ACC112 (cell line): ENCODE results near the gene EARS2.

Source experiments
- H2AFZ ChIP-seq: fragments of 200-600 bp; sonication (generic); one replicate; pipeline ENCODE4 v1.6.0; 2017; ENCODE audit warnings: antibody characterized with exemption, low read length; ENCODE audit not compliant: unreplicated experiment
- H3K27ac ChIP-seq: fragments of 200-600 bp; sonication (generic); 2 replicates; pipeline ENCODE4 v1.5.1; 2014; ENCODE audit warnings: low read depth, mild to moderate bottlenecking, antibody characterized with exemption, low read length, moderate library complexity
- H3K27me3 ChIP-seq: fragments of 200-600 bp; sonication (generic); 2 replicates; pipeline ENCODE4 v1.6.1; 2014; ENCODE audit warnings: mild to moderate bottlenecking, antibody characterized with exemption, low read length, moderate library complexity, mixed read lengths; ENCODE audit not compliant: insufficient read depth
- H3K36me3 ChIP-seq: fragments of 200-600 bp; sonication (generic); 2 replicates; pipeline ENCODE4 v1.6.1; 2016; ENCODE audit warnings: mild to moderate bottlenecking, antibody characterized with exemption, low read length, moderate library complexity, mixed read lengths; ENCODE audit not compliant: insufficient read depth
- H3K4me1 ChIP-seq: fragments of 200-600 bp; sonication (generic); one replicate; pipeline ENCODE4 v1.6.1; 2016; ENCODE audit warnings: low read length, mixed read lengths; ENCODE audit not compliant: insufficient read depth, unreplicated experiment, control insufficient read depth
- H3K4me3 ChIP-seq: fragments of 200-600 bp; sonication (generic); 2 replicates; pipeline ENCODE4 v1.5.1; 2014; ENCODE audit warnings: mild to moderate bottlenecking, low read depth, low read length
- H3K79me2 ChIP-seq: fragments of 200-600 bp; sonication (generic); one replicate; pipeline ENCODE4 v1.6.0; 2016; ENCODE audit warnings: low read length; ENCODE audit not compliant: control insufficient read depth, unreplicated experiment, insufficient read depth

Gene EARS2

GRCh38 chr16:23524886-23525285, 32.3 kb downstream of the EARS2 start:
- Histone ChIP-seq H3K79me2 (no peaks in the 10 kb centered on the region), H3K4me3 (no peak overlapping the region), H3K27ac (no peak overlapping the region), H3K36me3 (peaks cover 13% of the 10 kb centered on the region), H3K27me3 (no peaks in the 10 kb centered on the region), H3K4me1 (no peaks in the 10 kb centered on the region), H2AFZ (no peak overlapping the region)

GRCh38 chr16:23523876-23524385, 33.2 kb downstream of the EARS2 start:
- no peak overlapping the region for H3K27ac ChIP-seq
- H3K36me3 ChIP-seq: peaks cover 18% of the 10 kb centered on the region
- no peaks in the 10 kb centered on the region for H3K27me3 ChIP-seq
- no peak overlapping the region for H3K4me3 ChIP-seq
- H3K4me1 ChIP-seq: no peaks in the 10 kb centered on the region
- no peak overlapping the region for H2AFZ ChIP-seq
- no peaks in the 10 kb centered on the region for H3K79me2 ChIP-seq

GRCh38 chr16:23523321-23523720, 33.8 kb downstream of the EARS2 start:
- Histone ChIP-seq H2AFZ (no peak overlapping the region), H3K36me3 (peaks cover 18% of the 10 kb centered on the region), H3K27me3 (no peaks in the 10 kb centered on the region), H3K27ac (no peak overlapping the region), H3K4me1 (no peaks in the 10 kb centered on the region), H3K79me2 (no peaks in the 10 kb centered on the region), H3K4me3 (no peak overlapping the region)

- Histone ChIP-seq H3K27me3 (no peaks in the 10 kb centered on the region), H3K79me2 (no peaks in the 10 kb centered on the region), H3K4me1 (no peaks in the 10 kb centered on the region), H3K4me3 (no peak overlapping the region), H2AFZ (no peak overlapping the region), H3K27ac (no peak overlapping the region), H3K36me3 (peaks cover 18% of the 10 kb centered on the region)
Measured at GRCh38 chr16:23521965-23522364, 35.2 kb downstream of the EARS2 start.

GRCh38 chr16:23521037-23521743, 36.0 kb downstream of the EARS2 start:
- Histone ChIP-seq H3K36me3 (peaks cover 18% of the 10 kb centered on the region), H3K4me1 (no peaks in the 10 kb centered on the region), H3K79me2 (no peaks in the 10 kb centered on the region), H2AFZ (no peak overlapping the region), H3K27me3 (no peaks in the 10 kb centered on the region), H3K27ac (no peak overlapping the region), H3K4me3 (no peak overlapping the region)

- Histone ChIP-seq H3K27ac (no peak overlapping the region), H3K4me1 (no peaks in the 10 kb centered on the region), H3K36me3 (peaks cover 18% of the 10 kb centered on the region), H2AFZ (no peak overlapping the region), H3K27me3 (no peaks in the 10 kb centered on the region), H3K79me2 (no peaks in the 10 kb centered on the region), H3K4me3 (no peak overlapping the region)
Measured at GRCh38 chr16:23520500-23520899, 36.6 kb downstream of the EARS2 start.

- Histone ChIP-seq H3K27me3 (no peaks in the 10 kb centered on the region), H3K36me3 (peaks cover 22% of the 10 kb centered on the region), H3K79me2 (no peaks in the 10 kb centered on the region), H3K4me3 (no peak overlapping the region), H3K4me1 (no peaks in the 10 kb centered on the region), H3K27ac (no peak overlapping the region), H2AFZ (no peak overlapping the region)
Measured at GRCh38 chr16:23519282-23519681, 37.9 kb downstream of the EARS2 start.

- no peak overlapping the region for H3K27ac ChIP-seq
- H3K27me3 ChIP-seq: no peaks in the 10 kb centered on the region
- H3K36me3 ChIP-seq: peaks cover 22% of the 10 kb centered on the region; the same call in 1 of the 2 replicates
- no peaks in the 10 kb centered on the region for H3K4me1 ChIP-seq
- H2AFZ ChIP-seq: no peak overlapping the region
- H3K4me3 ChIP-seq: no peak overlapping the region
- H3K79me2 ChIP-seq: no peaks in the 10 kb centered on the region
Measured at GRCh38 chr16:23518435-23518891, 38.7 kb downstream of the EARS2 start.

- no peaks in the 10 kb centered on the region for H3K79me2 ChIP-seq
- peaks cover 9% of the 10 kb centered on the region; the same call in 1 of the 2 replicates for H3K36me3 ChIP-seq
- no peak overlapping the region for H3K27ac ChIP-seq
- H2AFZ ChIP-seq: no peak overlapping the region
- H3K4me1 ChIP-seq: no peaks in the 10 kb centered on the region
- no peak overlapping the region for H3K4me3 ChIP-seq
- H3K27me3 ChIP-seq: no peaks in the 10 kb centered on the region
Measured at GRCh38 chr16:23516366-23517137, 40.6 kb downstream of the EARS2 start.

- Histone ChIP-seq H3K4me1 (no peaks in the 10 kb centered on the region), H2AFZ (no peak overlapping the region), H3K27me3 (no peaks in the 10 kb centered on the region), H3K79me2 (no peaks in the 10 kb centered on the region), H3K4me3 (no peak overlapping the region), H3K27ac (no peak overlapping the region), H3K36me3 (peaks cover 9% of the 10 kb centered on the region; the same call in 1 of the 2 replicates)
Measured at GRCh38 chr16:23515881-23516280, 41.3 kb downstream of the EARS2 start.
